ENCODE data around the gene FDXR.

Gene FDXR

DNA sequence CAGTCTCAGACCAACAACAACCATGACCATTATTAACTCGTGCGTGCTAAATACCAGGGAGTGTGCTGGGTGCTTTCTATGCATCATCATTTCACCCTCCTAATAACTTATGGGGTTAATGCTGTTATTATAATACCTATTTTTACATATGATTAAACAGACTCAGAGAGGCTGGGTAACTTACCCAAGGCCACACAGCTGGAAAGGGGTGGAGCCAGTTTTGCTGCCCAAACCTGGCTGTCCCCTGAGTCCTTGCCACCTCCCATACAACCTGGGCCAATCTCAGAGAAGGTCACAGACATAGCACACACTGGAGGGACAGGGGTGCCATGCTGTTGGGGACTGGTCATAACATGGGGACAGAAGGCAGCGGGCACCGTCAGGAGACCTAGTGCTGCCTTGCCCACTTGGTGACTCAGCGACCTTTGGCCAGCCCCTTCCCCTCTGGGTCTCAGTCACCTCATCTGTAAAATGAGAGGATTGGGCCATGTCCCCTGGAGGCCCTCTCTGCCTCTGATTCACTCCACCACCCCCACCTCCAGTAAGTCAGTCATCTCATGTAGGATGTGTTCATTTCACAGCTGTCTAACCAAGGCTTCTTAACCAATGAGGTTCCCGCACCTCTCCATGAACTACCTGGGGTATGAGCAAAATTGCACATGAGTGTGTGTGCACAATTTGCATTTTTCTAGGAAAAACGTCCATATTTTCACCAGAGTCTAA lies 32.1 kb upstream of the FDXR start:
- TF ChIP-seq ZNF274 (IDR thresholded peaks at IDR 0.05; ENCODE audit: low read depth, low read length) = no peak
- H3K4me3 ChIP-seq (ENCODE audit: low read length) = no peak overlapping the region

DNA sequence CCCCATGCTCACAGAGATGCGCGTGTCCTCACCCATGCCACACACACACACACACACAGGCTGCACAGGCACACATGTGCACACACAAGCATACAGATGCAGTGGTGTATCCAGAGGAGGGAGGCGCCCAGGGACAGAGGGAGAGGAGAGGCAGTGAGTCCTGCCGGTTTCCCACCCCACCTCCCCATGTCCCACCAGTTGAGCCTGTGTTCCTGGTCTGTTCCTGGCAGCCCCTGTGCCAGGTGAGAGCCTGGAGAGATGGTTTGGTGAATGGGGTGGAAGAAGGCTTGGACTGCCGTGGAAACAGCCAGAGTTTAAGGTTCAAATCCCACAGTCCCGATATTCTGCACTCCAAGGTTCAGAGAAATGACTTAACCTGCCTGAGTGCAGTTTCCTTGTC lies 30.9 kb upstream of the FDXR start:
- TF ChIP-seq ZNF274 (IDR thresholded peaks at IDR 0.05; ENCODE audit: low read depth, low read length) = no peak
- H3K4me3 ChIP-seq (ENCODE audit: low read length) = no peak overlapping the region

DNA sequence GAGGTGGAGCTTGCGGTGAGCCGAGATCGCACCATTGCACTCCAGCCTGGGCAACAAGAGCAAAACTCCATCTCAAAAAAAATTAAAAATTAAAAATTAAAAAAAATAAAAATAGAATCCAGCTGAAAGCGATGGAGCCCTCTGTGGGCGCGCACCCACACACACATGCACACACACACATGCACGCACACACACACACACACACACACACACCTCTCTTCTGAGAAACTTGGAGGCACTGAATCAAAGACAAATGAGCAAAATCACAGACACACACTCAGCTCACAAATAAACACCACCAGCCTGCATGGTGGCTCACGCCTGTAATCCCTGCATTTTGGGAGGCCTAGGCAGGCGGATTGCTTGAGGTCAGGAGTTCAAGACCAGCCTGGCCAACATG lies 30.2 kb upstream of the FDXR start:
- TF ChIP-seq ZNF274 (IDR thresholded peaks at IDR 0.05; ENCODE audit: low read depth, low read length) = no peak
- no peak overlapping the region for H3K4me3 ChIP-seq (ENCODE audit: low read length)

DNA sequence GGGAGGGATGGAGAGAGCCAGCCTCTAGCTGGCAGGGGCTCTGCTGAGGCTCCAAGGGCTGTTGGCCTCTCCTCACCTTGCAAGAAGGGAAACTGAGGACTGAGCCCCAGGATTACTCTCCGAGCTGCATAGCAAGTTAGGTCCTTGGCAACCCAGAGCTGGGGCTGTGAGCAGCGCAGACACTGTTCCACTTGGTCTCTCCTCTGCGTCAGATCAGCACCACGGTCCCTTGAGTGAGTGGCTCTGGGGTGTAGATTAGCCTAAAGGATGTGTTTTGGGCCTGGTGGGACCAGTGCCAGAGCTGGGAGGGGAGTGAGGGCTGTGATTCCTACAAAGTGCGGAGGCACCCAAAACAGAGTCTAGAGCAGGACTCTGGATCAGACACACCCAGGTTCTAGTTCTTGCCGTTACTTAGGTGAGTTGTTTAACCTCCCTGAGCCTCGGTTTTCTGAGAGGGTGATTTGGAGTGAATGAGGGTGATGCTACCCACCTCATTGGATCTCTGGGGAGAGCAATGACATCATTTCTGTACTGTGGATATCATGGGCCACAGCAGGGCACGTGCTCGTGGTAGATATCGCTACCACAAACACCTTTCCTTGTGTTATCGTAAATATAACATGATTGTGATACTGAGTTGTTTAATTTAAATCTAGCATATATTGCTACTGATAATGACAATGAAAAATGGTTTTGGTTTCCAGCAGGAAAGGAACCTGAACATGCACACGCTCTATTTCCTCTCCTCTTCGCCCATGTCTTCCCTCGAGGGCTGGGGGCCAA lies 28.8 kb upstream of the FDXR start:
- no peak overlapping the region for H3K4me3 ChIP-seq (ENCODE audit: low read length)
- no peak for TF ChIP-seq ZNF274 (IDR thresholded peaks at IDR 0.05; ENCODE audit: low read depth, low read length)

DNA sequence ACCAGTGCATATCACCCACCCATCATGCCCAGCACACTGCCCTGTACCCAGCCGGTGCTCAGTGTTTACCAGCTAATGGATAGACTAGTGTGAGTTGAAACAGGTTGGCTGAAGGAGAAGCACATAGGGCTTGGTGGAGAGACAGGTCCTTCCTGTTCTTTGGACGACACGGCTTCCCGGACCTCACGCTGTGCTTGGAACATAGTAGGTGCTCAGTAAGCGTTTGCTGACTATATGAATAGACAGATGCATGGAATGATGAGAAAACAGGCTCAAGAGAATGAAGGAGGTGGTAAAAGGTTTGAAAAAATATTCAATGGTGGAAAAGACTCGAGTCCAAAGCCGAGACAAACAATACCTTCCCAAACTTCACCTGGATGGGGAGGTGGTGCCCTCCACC lies 27.4 kb upstream of the FDXR start:
- H3K4me3 ChIP-seq (ENCODE audit: low read length) = no peak overlapping the region
- TF ChIP-seq ZNF274 (IDR thresholded peaks at IDR 0.05; ENCODE audit: low read depth, low read length) = no peak

DNA sequence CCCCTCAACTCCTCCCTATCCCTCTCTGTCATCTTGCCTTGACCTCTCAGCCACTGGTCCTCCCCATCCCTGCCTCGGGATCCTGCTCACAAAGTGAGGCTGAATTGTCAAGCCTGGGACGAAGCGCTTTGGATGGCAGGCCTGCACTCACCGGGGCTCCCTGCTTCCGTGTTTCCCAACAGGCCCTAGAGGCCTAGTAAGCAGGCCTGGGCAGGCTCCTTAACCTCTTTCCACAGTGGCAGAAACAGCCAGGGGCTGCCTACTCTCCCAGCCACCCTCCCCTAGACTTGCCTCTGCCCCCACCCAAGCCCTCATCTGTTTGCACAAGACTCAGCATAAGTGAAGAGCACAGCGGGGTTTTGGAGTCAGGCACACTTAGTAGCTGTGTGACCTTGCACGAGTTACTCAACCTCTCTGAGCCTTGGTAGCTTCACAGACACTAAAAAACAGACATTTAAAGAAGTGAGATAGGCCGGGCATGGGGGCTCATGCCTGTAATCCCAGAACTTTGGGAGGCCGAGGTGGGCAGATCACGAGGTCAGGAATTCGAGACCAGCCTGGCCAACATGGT lies 25.7 kb upstream of the FDXR start:
- no peak overlapping the region for H3K4me3 ChIP-seq (ENCODE audit: low read length)
- no peak for TF ChIP-seq ZNF274 (IDR thresholded peaks at IDR 0.05; ENCODE audit: low read depth, low read length)

DNA sequence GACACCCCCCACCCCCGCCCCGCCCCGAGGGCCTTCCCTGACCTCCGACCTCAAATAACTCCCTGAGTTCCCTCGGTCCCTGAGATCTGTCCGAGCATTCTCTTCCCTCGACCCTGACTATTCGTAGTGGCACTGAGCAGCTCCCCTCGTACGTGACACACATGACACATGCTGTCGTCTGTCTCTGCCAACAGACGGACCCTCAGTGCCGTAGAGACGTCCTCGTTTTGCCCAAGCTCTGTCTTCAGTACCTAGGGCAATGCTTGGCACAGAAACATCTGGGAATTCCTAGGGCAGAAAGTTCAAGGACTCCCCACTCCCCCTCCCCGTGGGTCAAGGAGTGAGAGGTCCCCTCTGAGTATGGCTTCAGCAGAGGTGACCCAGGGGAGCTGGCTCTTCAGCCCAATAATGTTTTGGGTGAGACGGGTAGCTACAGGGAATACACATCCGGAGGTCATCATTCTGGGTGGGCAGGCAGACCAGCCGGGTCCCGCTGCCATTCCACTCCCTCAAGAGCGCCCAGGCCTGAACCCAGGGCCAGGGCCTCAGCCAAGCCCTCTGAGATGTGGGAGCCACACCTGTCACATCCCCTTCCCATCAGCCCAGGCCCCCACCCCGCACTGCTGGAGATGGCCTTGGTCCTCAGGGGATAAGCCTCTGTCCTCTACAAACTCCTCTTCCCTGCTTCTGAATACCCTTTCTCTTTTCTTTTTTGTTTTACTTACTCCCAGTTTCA lies 21.3 kb upstream of the FDXR start:
- no peak for TF ChIP-seq ZNF274 (IDR thresholded peaks at IDR 0.05; ENCODE audit: low read depth, low read length)
- no peak overlapping the region for H3K4me3 ChIP-seq (ENCODE audit: low read length)

DNA sequence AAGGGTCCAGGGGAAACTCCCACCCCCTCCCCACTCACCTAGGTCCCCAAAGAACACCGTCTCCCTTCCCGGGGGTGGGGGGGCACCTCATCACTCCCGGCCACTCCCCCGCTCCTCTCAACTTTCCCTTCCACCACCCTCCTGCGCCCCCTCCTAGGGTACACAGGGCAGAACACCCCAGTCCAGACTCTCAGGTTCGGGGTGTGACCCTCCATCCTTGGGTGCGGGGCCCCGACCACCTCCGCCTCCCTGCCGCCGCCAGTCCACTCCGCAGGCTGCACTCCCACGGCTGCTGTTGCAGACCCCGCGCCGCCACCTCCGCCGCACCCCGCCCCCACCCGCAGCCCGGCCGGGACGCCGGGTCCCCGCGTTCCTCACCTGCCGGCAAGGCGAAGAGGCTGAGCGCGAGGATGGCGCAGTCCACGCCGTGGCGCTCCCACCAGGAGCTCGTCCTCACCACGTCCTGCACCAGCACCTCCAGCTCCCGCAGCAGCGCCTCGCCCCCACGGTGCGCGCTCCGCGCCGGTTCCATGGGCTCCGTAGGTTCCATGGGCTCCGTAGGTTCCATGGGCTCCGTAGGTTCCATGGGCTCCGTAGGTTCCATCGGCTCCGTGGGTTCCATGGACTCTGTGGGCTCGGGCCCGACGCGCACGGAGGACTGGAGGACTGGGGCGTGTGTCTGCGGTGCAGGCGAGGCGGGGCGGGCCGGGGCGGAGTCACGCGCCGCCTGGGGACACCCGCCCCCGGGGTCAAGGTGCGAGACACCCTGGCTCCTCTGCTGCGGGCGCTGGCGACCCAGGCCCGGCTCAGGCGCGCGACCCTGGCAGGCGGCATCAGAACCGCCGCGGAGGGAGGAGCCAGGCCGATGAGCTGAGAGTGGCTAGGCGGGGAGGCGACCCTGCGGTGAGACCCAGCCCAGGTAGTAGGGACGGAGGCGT lies 20.4 kb upstream of the FDXR start, which contains the start of gene FADS6:
Gene FADS6 (minus strand): TSS at position 660 of the 938 bp plus-strand sequence. CDS start 38 bp downstream, at position 622.
- H3K4me3 ChIP-seq (ENCODE audit: low read length) = no peak within 1 kb of the TSS
- no peak for TF ChIP-seq ZNF274 (IDR thresholded peaks at IDR 0.05; ENCODE audit: low read depth, low read length)

DNA sequence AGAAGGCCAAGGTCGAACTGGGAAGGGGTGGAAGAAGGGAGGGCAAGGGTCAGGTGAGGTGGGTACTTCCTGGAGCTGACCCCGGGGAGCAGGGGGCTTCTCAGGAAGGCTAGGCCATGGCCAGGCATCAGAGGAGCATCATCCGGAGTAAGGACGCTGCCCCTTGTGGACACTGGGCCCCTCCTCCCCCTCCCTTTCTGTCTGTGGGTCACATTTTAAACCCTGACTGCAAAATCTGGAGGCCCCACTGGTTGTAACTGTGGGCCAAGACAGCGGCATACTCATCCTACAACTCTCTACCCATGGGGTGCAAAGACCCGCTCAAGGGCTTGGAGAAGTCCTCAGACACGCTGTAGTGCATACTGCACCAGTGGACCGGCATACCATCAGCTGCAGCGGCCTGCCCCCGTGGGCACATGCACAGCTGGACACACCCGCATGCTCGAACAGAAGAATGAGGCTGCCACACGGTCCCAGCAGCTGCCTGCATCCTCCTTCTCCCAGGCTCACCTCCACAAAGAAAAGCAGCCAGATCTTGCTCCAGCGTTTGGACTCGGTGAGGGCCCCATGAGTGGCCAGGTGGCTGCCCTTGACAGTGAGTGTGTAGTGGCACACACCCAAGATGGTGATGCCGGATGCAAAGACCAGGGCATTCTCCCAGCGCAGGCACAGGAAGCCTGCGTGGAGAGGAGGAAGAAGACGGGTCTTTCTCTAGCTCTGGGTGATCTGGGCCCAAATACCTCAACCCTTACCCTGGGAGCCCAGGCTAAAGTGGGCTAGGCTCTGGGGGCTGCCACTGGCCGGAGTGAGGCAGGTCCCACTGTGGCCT lies 19.4 kb upstream of the FDXR start:
- no peak for TF ChIP-seq ZNF274 (IDR thresholded peaks at IDR 0.05; ENCODE audit: low read depth, low read length)

DNA sequence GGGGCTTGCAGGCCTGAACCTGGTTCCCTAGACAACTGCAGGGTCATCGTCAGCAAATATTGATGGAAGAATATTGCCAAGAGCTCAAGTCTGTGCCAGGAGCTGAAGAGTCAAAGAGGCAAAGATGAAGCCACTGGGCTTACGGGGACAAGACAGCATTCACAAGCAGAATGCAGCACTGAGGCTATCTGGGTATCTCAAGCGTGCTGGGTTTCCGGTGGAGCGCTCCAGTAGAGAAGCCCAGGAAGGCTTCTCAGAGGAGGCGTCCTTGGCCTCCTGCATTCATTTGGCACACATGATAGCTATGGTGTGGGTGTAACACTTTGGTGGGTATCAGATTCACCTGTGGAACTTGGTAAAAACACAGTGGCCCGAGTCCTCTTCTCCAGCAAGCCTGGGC lies 17.8 kb upstream of the FDXR start:
- no peak overlapping the region for H3K4me3 ChIP-seq (ENCODE audit: low read length)
- no peak for TF ChIP-seq ZNF274 (IDR thresholded peaks at IDR 0.05; ENCODE audit: low read depth, low read length)

More for the DNA sequence above, 19.4 kb upstream of the FDXR start:
- H3K4me3 ChIP-seq (ENCODE audit: low read length) = no peak overlapping the region

DNA sequence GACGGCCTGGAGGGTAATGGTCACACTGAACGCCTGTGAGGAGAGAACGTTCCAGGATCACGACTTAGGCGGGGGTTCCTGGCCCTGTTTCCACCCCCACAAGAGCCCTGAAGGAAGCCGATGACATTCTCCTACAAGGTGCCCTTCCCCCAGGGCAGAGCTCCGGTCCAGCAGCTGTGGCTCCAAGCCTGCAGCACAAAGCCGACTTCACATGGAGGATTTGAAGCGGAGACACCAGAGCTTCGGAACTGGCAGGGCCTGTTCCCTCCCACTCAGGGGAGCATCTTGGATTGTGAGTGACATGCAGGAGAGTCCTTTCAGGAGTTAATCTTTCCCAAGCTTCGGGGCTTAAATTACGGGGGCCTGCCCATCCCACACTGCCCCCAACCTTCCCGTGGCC lies 15.7 kb upstream of the FDXR start:
- H3K4me3 ChIP-seq (ENCODE audit: low read length) = no peak overlapping the region
- TF ChIP-seq ZNF274 (IDR thresholded peaks at IDR 0.05; ENCODE audit: low read depth, low read length) = no peak

DNA sequence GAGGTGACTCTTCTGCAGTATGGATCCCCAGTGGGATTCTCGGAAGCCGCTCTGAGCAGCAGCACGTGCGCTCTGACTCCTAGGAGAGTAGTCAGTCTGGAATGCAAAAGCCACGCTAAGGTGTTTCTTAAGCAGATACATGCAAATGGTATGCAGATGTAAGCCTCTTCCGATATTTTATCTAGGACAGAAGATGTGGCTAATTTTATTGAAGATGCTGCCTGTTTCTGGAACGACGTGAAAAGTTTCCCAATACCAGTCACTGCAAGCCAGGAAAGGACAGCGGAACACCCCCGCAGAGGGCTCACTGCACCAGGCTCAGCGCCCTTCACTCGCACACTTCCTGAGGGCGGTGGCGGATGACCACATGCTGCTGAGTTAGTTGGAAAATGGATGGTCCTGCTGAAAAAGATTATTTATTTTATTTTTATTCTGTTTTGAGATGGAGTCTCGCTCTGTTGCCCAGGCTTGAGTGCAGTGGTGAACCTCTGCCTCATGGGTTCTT lies 10.5 kb upstream of the FDXR start:
- TF ChIP-seq ZNF274 (IDR thresholded peaks at IDR 0.05; ENCODE audit: low read depth, low read length) = no peak
- no peak overlapping the region for H3K4me3 ChIP-seq (ENCODE audit: low read length)
